OCI-LY7 (cell line): ENCODE data around the gene TOM1L2. TPM values are rescaled to one million over a fixed set of nuclear protein-coding genes. Genes with fewer than 3 reads are reported as not detected.

ENCODE experiments used
- BruUV-seq: library from RNA; stranded (reverse); fragments of 400-500 nt; replicated peaks from 2 replicates; lab custom pipeline; 2021; lab: Mats Ljungman, UMichigan
- CTCF ChIA-PET: fragments of 300-600 bp; sonication (Branson Sonifier 250); formaldehyde crosslinking; loops from one replicate; lab custom pipeline; 2022; ENCODE audit warnings: antibody characterized with exemption; ENCODE audit not compliant: unreplicated experiment; lab: Charles Lee
- POLR2A ChIA-PET: fragments of 300-600 bp; sonication (Branson Sonifier 250); formaldehyde crosslinking; loops from one replicate; lab custom pipeline; 2022; ENCODE audit warnings: antibody characterized with exemption; lab: Charles Lee
- DNase-seq: peaks from one replicate; pipeline ENCODE4 v3.0.0-alpha.2; 2015; ENCODE audit warnings: low spot score
- H2AFZ ChIP-seq: fragments of 200-600 bp; sonication (generic), shearing (Covaris generic); 2 replicates; pipeline ENCODE4 v1.6.1; 2014; ENCODE audit warnings: mild to moderate bottlenecking, antibody characterized with exemption, low read length, moderate library complexity
- H3K27ac ChIP-seq: fragments of 200-600 bp; sonication (generic); 2 replicates; pipeline ENCODE4 v1.5.1; 2014; ENCODE audit warnings: mixed run types, low read depth, mild to moderate bottlenecking, moderate library complexity, low read length, inconsistent platforms; ENCODE audit not compliant: poor library complexity, severe bottlenecking
- H3K36me3 ChIP-seq: fragments of 200-600 bp; sonication (generic); 2 replicates; pipeline ENCODE4 v1.6.1; 2014; ENCODE audit warnings: mild to moderate bottlenecking, antibody characterized with exemption, low read length, moderate library complexity, mixed read lengths; ENCODE audit not compliant: insufficient read depth
- H3K4me1 ChIP-seq: fragments of 200-600 bp; sonication (generic); 2 replicates; pipeline ENCODE4 v1.5.1; 2014; ENCODE audit warnings: mild to moderate bottlenecking, low read length; ENCODE audit not compliant: insufficient read depth, poor library complexity, severe bottlenecking
- H3K4me2 ChIP-seq: fragments of 200-600 bp; sonication (generic); 2 replicates; pipeline ENCODE4 v1.6.1; 2014; ENCODE audit warnings: mild to moderate bottlenecking, low read length
- H3K4me3 ChIP-seq: fragments of 200-600 bp; sonication (generic); 2 replicates; pipeline ENCODE4 v1.5.1; 2014; ENCODE audit warnings: mild to moderate bottlenecking, low read depth, low read length; ENCODE audit not compliant: poor library complexity, severe bottlenecking
- H3K79me2 ChIP-seq: fragments of 200-600 bp; sonication (generic); 2 replicates; pipeline ENCODE4 v1.6.1; 2016; ENCODE audit warnings: low read depth, mild to moderate bottlenecking, low read length, moderate library complexity, mixed read lengths; ENCODE audit not compliant: insufficient read depth
- H3K9me2 ChIP-seq: fragments of 200-600 bp; sonication (generic); 2 replicates; pipeline ENCODE4 v1.6.1; 2016; ENCODE audit warnings: mild to moderate bottlenecking, low read length, mixed read lengths; ENCODE audit not compliant: insufficient read depth
- H3K9me3 ChIP-seq: fragments of 200-600 bp; sonication (generic); 2 replicates; pipeline ENCODE4 v1.6.1; 2014; ENCODE audit warnings: mild to moderate bottlenecking, mixed run types, low read length, mixed read lengths
- H4K20me1 ChIP-seq: fragments of 200-600 bp; sonication (generic); 2 replicates; pipeline ENCODE4 v1.6.1; 2014; ENCODE audit warnings: mild to moderate bottlenecking, antibody characterized with exemption, low read length, moderate library complexity, mixed read lengths; ENCODE audit not compliant: insufficient read depth
- CTCF ChIP-seq: fragments of 200-600 bp; sonication (generic); conservative IDR thresholded peaks from 2 replicates; pipeline ENCODE4 v1.5.1; 2014; ENCODE audit warnings: mild to moderate bottlenecking, antibody characterized with exemption, low read length, moderate library complexity, mixed read lengths
- EZH2phosphoT487 ChIP-seq: fragments of 200-600 bp; sonication (generic); IDR thresholded peaks from 2 replicates; pipeline ENCODE4 v1.6.1; 2018; ENCODE audit warnings: low read depth, borderline replicate concordance, mild to moderate bottlenecking, mixed run types, antibody characterized with exemption, low read length, moderate library complexity, mixed read lengths
- intact Hi-C: fragments of 100-400 bp; cut with micrococcal nuclease; formaldehyde crosslinking; loops from one replicate; pipeline ENCODE4 v1.10.0; 2022; ENCODE audit not compliant: unreplicated experiment
- total RNA-seq, 2 experiments: library from RNA; depleted of rRNA in 1 of 2; stranded (reverse); fragments of >200 nt in 1 of 2; shearing (Covaris generic) in 1 of 2; gene quantifications; 2 replicates each; pipeline ENCODE4 v1.2.3, GENCODE V29; 2014 to 2022

The TOM1L2 gene
- total RNA-seq, 2 experiments from 2014 or later, result 4.9 to 14.3 TPM

GRCh38 chr17:17970699-17971430 is 1.3 kb downstream of the TOM1L2 start:
- intact Hi-C loops, result no loop called here
- H3K27ac ChIP-seq, result no peak overlapping the region
- H3K4me2 ChIP-seq, result peak overlapping the region; percentile 90
- H3K9me3 ChIP-seq, result no peaks in the 10 kb centered on the region
- no peak overlapping the region for H2AFZ ChIP-seq
- H3K9me2 ChIP-seq, result no peaks in the 10 kb centered on the region
- H3K4me1 ChIP-seq, result peaks cover 12% of the 10 kb centered on the region
- TF ChIP-seq CTCF (no peak), EZH2phosphoT487 (no peak)
- no peaks in the 10 kb centered on the region for H3K79me2 ChIP-seq
- DNase-seq, result no peak
- ChIA-PET CTCF (no interaction called here), POLR2A (no interaction called here)
- H3K4me3 ChIP-seq, result peak overlapping the region; percentile 81
- H4K20me1 ChIP-seq, result no peaks in the 10 kb centered on the region
- no TSS peak for BruUV-seq
- no peaks in the 10 kb centered on the region for H3K36me3 ChIP-seq

- DNase-seq, result no peak
- intact Hi-C loops, result no loop called here
- POLR2A ChIA-PET, result interaction anchor here (0.5 kb wide), 1 partner anchor 63 kb away, joined by 3 read pairs; no protein-coding TSS in a partner anchor
Observed at GRCh38 chr17:17966399-17966798, 5.8 kb downstream of the TOM1L2 start.

More at GRCh38 chr17:17966399-17966798, 5.8 kb downstream of the TOM1L2 start:
- TF ChIP-seq CTCF (no peak), EZH2phosphoT487 (no peak)
- Histone ChIP-seq H3K79me2 (no peaks in the 10 kb centered on the region), H3K4me2 (no peak overlapping the region), H3K27ac (no peak overlapping the region), H3K4me1 (peaks cover 3% of the 10 kb centered on the region), H3K9me3 (no peaks in the 10 kb centered on the region), H3K9me2 (no peaks in the 10 kb centered on the region), H3K36me3 (no peaks in the 10 kb centered on the region), H2AFZ (no peak overlapping the region), H4K20me1 (no peaks in the 10 kb centered on the region), H3K4me3 (no peak overlapping the region)
- BruUV-seq, result no TSS peak
- CTCF ChIA-PET, result no interaction called here
